Tibial nerve (tissue), 4 donors: ENCODE data around the gene AGPAT2.
"Not testable (repeated sequence)": the region's sequence is repeated elsewhere in the genome, so short reads cannot be mapped to it uniquely, and the experiment has no call there.

Source experiments
- EP300 ChIP-seq, 2 donors: sonication (generic); formaldehyde crosslinking; IDR thresholded peaks; one replicate each; pipeline ENCODE4 v1.6.1; 2017; ENCODE audit warnings: antibody characterized with exemption in 2 of 2, mild to moderate bottlenecking in 1 of 2
- POLR2A ChIP-seq, 2 donors: fragments of 450-650 bp; IDR thresholded peaks; one replicate each; pipeline ENCODE4 v1.6.1; 2017; ENCODE audit warnings: antibody characterized with exemption in 2 of 2, mild to moderate bottlenecking in 2 of 2, moderate library complexity in 2 of 2
- TF ChIP-seq, protein P1 (sequence below), 5 experiments: fragments of 200-600 bp in 3 of 5; fragments of 450-650 bp in 2 of 5; sonication (generic) in 3 of 5; IDR thresholded peaks; one replicate each; pipeline ENCODE4 v1.5.1; 2016 to 2019; ENCODE audit warnings: antibody characterized with exemption in 5 of 5, mild to moderate bottlenecking in 3 of 5, moderate library complexity in 2 of 5

GRCh38 chr9:136711219-136711648 lies 24.0 kb upstream of the AGPAT2 start:
- TF ChIP-seq, protein P1, sequence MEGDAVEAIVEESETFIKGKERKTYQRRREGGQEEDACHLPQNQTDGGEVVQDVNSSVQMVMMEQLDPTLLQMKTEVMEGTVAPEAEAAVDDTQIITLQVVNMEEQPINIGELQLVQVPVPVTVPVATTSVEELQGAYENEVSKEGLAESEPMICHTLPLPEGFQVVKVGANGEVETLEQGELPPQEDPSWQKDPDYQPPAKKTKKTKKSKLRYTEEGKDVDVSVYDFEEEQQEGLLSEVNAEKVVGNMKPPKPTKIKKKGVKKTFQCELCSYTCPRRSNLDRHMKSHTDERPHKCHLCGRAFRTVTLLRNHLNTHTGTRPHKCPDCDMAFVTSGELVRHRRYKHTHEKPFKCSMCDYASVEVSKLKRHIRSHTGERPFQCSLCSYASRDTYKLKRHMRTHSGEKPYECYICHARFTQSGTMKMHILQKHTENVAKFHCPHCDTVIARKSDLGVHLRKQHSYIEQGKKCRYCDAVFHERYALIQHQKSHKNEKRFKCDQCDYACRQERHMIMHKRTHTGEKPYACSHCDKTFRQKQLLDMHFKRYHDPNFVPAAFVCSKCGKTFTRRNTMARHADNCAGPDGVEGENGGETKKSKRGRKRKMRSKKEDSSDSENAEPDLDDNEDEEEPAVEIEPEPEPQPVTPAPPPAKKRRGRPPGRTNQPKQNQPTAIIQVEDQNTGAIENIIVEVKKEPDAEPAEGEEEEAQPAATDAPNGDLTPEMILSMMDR (IDR thresholded peaks at IDR 0.05) = not testable (repeated sequence)
- not testable (repeated sequence) for TF ChIP-seq EP300, POLR2A (IDR thresholded peaks at IDR 0.05)
